Fibroblast of lung (primary cell): Measurements from ENCODE around the gene TBC1D9. TPM values are rescaled to one million over a fixed set of nuclear protein-coding genes. Genes with fewer than 3 reads are reported as not detected.

Experiments
- DNase-seq, 2 donors: peaks; one replicate each; pipeline versions ENCODE4 v3.0.0 to v3.0.0-alpha.2; 2010; ENCODE audit warnings: low read depth in 2 of 2
- H2AFZ ChIP-seq: 2 replicates; pipeline ENCODE4 v1.5.1; 2012; ENCODE audit warnings: low read length, control low read depth, inconsistent platforms
- H3K27ac ChIP-seq: 2 replicates; pipeline ENCODE4 v1.5.1; 2011; ENCODE audit warnings: low read length, control low read depth; ENCODE audit not compliant: insufficient read depth
- H3K27me3 ChIP-seq: 2 replicates; pipeline ENCODE4 v1.5.1; 2011; ENCODE audit warnings: mild to moderate bottlenecking, low read length; ENCODE audit not compliant: control insufficient read depth, insufficient read depth
- H3K36me3 ChIP-seq: 2 replicates; pipeline ENCODE4 v1.5.1; 2011; ENCODE audit warnings: low read length; ENCODE audit not compliant: control insufficient read depth, insufficient read depth
- H3K4me1 ChIP-seq: 2 replicates; pipeline ENCODE4 v1.5.1; 2011; ENCODE audit warnings: low read length; ENCODE audit not compliant: control insufficient read depth, insufficient read depth; ENCODE audit errors: extremely low read depth
- H3K4me2 ChIP-seq: 2 replicates; pipeline ENCODE4 v1.5.1; 2011; ENCODE audit warnings: low read length, control low read depth; ENCODE audit not compliant: insufficient read depth; ENCODE audit errors: extremely low read depth
- H3K4me3 ChIP-seq, 4 experiments: fragments of 200-600 bp in 1 of 4; sonication (generic) in 1 of 4; replicated peaks in 1 of 4; 2 replicates each; pipeline ENCODE4 v1.5.1; 2011 to 2016; ENCODE audit warnings: low read length in 4 of 4, low read depth in 3 of 4, mild to moderate bottlenecking in 3 of 4, control low read depth in 2 of 4, inconsistent platforms in 1 of 4, mixed read lengths in 1 of 4; ENCODE audit not compliant: insufficient read depth in 1 of 4; ENCODE audit errors: control extremely low read depth in 1 of 4
- H3K79me2 ChIP-seq: 2 replicates; pipeline ENCODE4 v1.5.1; 2012; ENCODE audit warnings: mild to moderate bottlenecking, low read length, inconsistent platforms; ENCODE audit not compliant: control insufficient read depth, insufficient read depth
- H3K9ac ChIP-seq: 2 replicates; pipeline ENCODE4 v1.5.1; 2011; ENCODE audit warnings: mild to moderate bottlenecking, low read length, control low read depth; ENCODE audit not compliant: insufficient read depth
- H3K9me3 ChIP-seq: 2 replicates; pipeline ENCODE4 v1.5.1; 2012; ENCODE audit warnings: low read depth, low read length; ENCODE audit not compliant: control insufficient read depth, insufficient read depth
- H4K20me1 ChIP-seq: 2 replicates; pipeline ENCODE4 v1.5.1; 2011; ENCODE audit warnings: low read length; ENCODE audit not compliant: control insufficient read depth, insufficient read depth; ENCODE audit errors: extremely low read depth
- EZH2 ChIP-seq: IDR thresholded peaks from 2 replicates; pipeline ENCODE4 v1.5.1; 2012; ENCODE audit warnings: low read length, control low read depth, mild to moderate bottlenecking; ENCODE audit errors: missing control alignments
- polyA minus RNA-seq: library from RNA; depleted of rRNA, polyadenylated mRNA; stranded (reverse); fragments of >200 nt; gene quantifications from 2 replicates; pipeline ENCODE4 v1.2.3, GENCODE V29; 2011; ENCODE audit warnings: low replicate concordance
- polyA plus RNA-seq, 2 donors: library from polyadenylated mRNA; depleted of rRNA in 1 of 2; stranded (reverse) in 1 of 2; unstranded in 1 of 2; fragments of >200 nt; gene quantifications; 2 replicates each; pipeline ENCODE4 v1.2.1, GENCODE V29; 2011 to 2012; ENCODE audit warnings: missing spikeins in 1 of 2
- total RNA-seq: library from RNA; depleted of rRNA; stranded (reverse); fragments of >200 nt; gene quantifications from 2 replicates; pipeline ENCODE4 v1.2.1, GENCODE V29; 2014
- TF ChIP-seq, protein P1 (sequence below), 2 donors: IDR thresholded peaks in 1 of 2; conservative IDR thresholded peaks in 1 of 2; 1 replicate in 1 of 2; 2 replicates in 1 of 2; pipeline ENCODE4 v1.5.1; 2011 to 2012; ENCODE audit warnings: low read length in 2 of 2, control low read depth in 1 of 2, inconsistent platforms in 1 of 2, low read depth in 1 of 2, mild to moderate bottlenecking in 1 of 2

Gene TBC1D9
- total RNA-seq (25.4 and 36.3 TPM in 2 replicates), polyA plus RNA-seq (17.3 and 18.6 TPM in 2 replicates), polyA minus RNA-seq (20.5 and 40.4 TPM in 2 replicates)
- 13.2 and 14.7 TPM in 2 replicates for polyA plus RNA-seq (2012)

DNA sequence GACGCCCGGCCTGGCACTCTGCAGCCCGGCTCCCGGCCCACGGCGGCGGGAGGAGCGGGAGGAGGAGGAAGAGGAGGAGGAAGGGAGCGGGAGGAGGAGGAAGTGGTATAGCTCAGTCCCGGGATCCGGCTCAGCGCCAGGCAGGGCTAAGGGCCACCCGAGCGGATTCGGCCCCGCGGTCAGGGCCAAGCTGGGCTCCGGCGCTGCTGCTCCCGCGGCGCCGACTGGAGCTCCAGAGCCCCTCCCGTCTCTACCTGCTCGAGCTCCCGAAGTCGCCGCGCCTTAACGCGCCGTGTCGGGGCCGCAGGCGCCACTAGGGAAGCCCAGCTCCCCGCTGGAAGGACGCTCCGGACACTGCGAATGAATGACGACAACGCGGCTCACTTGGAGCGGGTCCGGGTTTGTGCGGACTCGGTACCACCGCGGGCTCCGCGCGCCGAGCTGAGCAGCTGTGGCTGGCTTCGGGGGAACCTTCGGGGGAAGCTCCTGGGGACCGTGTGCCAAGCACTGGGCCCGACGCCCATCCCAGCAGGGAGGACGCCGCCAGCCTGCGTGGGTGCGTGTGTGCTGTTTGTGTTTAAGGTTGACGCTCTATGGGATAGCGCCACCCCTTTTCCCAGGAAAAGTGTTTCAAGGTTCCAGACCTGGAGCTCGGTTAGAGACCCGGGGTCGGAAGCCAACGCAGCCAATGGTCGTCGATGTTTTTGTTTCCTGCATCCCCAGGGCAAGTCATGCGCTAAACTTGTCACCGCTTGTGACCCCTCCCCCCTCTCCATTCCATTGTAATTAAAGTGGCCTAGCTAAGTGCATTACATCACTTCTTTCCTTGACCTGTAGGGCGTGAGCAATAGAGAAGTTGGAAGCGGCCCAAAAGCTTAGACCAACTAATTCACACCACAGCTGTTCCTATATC is at the start of gene TBC1D9:
Gene TBC1D9, minus strand, starts transcription at position 67 of the 913 bp plus-strand sequence. CDS start 340 bp downstream, outside the sequence.
- H3K36me3 ChIP-seq: no peaks in the 10 kb centered on the region
- DNase-seq: peak; percentile 70 to 86
- peak within 1 kb of the TSS; percentile 67 to 93 (median 86) for H3K4me3 ChIP-seq
- peak within 1 kb of the TSS; percentile 50 for H2AFZ ChIP-seq
- peak within 1 kb of the TSS; percentile 79 for H3K9ac ChIP-seq
- H3K4me1 ChIP-seq: no peaks in the 10 kb centered on the region
- no peaks in the 10 kb centered on the region for H3K9me3 ChIP-seq
- H3K27me3 ChIP-seq: no peaks in the 10 kb centered on the region
- H3K79me2 ChIP-seq: peaks cover 24% of the 10 kb centered on the region
- no peak for TF ChIP-seq EZH2
- TF ChIP-seq, protein P1, sequence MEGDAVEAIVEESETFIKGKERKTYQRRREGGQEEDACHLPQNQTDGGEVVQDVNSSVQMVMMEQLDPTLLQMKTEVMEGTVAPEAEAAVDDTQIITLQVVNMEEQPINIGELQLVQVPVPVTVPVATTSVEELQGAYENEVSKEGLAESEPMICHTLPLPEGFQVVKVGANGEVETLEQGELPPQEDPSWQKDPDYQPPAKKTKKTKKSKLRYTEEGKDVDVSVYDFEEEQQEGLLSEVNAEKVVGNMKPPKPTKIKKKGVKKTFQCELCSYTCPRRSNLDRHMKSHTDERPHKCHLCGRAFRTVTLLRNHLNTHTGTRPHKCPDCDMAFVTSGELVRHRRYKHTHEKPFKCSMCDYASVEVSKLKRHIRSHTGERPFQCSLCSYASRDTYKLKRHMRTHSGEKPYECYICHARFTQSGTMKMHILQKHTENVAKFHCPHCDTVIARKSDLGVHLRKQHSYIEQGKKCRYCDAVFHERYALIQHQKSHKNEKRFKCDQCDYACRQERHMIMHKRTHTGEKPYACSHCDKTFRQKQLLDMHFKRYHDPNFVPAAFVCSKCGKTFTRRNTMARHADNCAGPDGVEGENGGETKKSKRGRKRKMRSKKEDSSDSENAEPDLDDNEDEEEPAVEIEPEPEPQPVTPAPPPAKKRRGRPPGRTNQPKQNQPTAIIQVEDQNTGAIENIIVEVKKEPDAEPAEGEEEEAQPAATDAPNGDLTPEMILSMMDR (conservative IDR thresholded peaks at IDR 0.05 in 1 of 2, IDR thresholded peaks at IDR 0.05 in 1 of 2; ENCODE audit: low read depth in 1 of 2, low read length in 2 of 2): peak in 1 of 2 donors; percentile 2
- H3K27ac ChIP-seq: peak within 1 kb of the TSS; percentile 76
- H3K4me2 ChIP-seq: peak within 1 kb of the TSS; percentile 89
- H4K20me1 ChIP-seq: no peaks in the 10 kb centered on the region

DNA sequence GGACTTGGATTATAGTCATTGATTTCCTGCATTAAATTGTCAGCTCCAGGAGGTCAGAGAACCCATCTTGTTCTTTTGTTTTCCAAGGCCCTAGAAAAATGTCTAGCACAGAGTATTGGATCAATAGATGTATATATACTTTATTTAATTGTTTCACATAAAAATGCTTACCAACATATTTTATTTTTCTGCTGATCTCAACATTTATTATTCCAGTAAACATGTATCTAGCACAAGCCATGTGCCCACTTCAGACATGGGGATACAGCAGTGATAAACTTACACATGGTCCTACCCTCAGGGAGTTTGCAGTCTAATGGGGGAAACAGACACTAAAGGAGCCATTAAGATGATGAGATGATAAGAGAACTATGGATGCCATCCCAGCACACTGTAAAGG is 49.1 kb upstream of the TBC1D9 start:
- no peak for DNase-seq
- Histone ChIP-seq H3K27ac (no peak overlapping the region), H3K36me3 (no peaks in the 10 kb centered on the region), H3K4me3 (no peak overlapping the region), H3K27me3 (no peaks in the 10 kb centered on the region), H3K9me3 (no peaks in the 10 kb centered on the region), H3K4me1 (no peaks in the 10 kb centered on the region), H2AFZ (no peak overlapping the region), H3K79me2 (no peaks in the 10 kb centered on the region), H4K20me1 (no peaks in the 10 kb centered on the region), H3K9ac (no peak overlapping the region), H3K4me2 (no peak overlapping the region)
- no peak for TF ChIP-seq EZH2
- TF ChIP-seq, protein P1 (conservative IDR thresholded peaks at IDR 0.05 in 1 of 2, IDR thresholded peaks at IDR 0.05 in 1 of 2; ENCODE audit: low read depth in 1 of 2, low read length in 2 of 2): no peak

GRCh38 chr4:140802591-140802990 is 46.4 kb upstream of the TBC1D9 start:
- Histone ChIP-seq H3K9me3 (no peaks in the 10 kb centered on the region), H3K4me1 (no peaks in the 10 kb centered on the region), H3K4me3 (no peak overlapping the region), H3K4me2 (no peak overlapping the region), H3K36me3 (no peaks in the 10 kb centered on the region), H3K9ac (no peak overlapping the region), H3K79me2 (no peaks in the 10 kb centered on the region), H4K20me1 (no peaks in the 10 kb centered on the region), H3K27ac (no peak overlapping the region), H3K27me3 (peaks cover 3% of the 10 kb centered on the region), H2AFZ (no peak overlapping the region)
- DNase-seq: no peak
- TF ChIP-seq, protein P1 (conservative IDR thresholded peaks at IDR 0.05 in 1 of 2, IDR thresholded peaks at IDR 0.05 in 1 of 2; ENCODE audit: low read depth in 1 of 2, low read length in 2 of 2): no peak
- no peak for TF ChIP-seq EZH2
